Fibroblast of skin of scalp (primary cell): ENCODE data around the gene FBXO39. TPM values are rescaled to one million over a fixed set of nuclear protein-coding genes. Genes with fewer than 3 reads are reported as not detected.
"Not testable (repeated sequence)": the region's sequence is repeated elsewhere in the genome, so short reads cannot be mapped to it uniquely, and the experiment has no call there.

Experiments used
- DNase-seq: peaks from one replicate; pipeline ENCODE4 v3.0.0-alpha.2; 2013
- polyA plus RNA-seq, 2 experiments: library from polyadenylated mRNA; unstranded; fragments of 120-200 nt; gene quantifications; one replicate each; pipeline ENCODE4 v1.2.1, GENCODE V29; 2013; ENCODE audit not compliant: insufficient read length in 2 of 2

Gene FBXO39
- polyA plus RNA-seq (2013, experiment 1 of 2; ENCODE audit: insufficient read length) = 0.11 TPM
- 0.14 TPM for polyA plus RNA-seq (2013, experiment 2 of 2; ENCODE audit: insufficient read length)

- no peak for DNase-seq
These were observed at the start of gene FBXO39 for GRCh38 chr17:6775871-6776405. Gene FBXO39 (plus strand): TSS chr17:6776215. CDS start chr17:6779869, 3,654 bp downstream.

GRCh38 chr17:6729531-6729930, 46.5 kb upstream of the FBXO39 start:
- no peak for DNase-seq

- DNase-seq = not testable (repeated sequence)
These were observed 29.4 kb upstream of the FBXO39 start for GRCh38 chr17:6746665-6747064.

GRCh38 chr17:6748617-6749016, 27.4 kb upstream of the FBXO39 start:
- DNase-seq = no peak

GRCh38 chr17:6749519-6749918, 26.5 kb upstream of the FBXO39 start:
- peak; percentile 53 for DNase-seq

- peak; percentile 100 for DNase-seq
These were observed 23.7 kb upstream of the FBXO39 start for GRCh38 chr17:6752068-6752909.

- peak; percentile 97 for DNase-seq
These were observed 23.0 kb upstream of the FBXO39 start for GRCh38 chr17:6753006-6753445.

GRCh38 chr17:6753546-6753945, 22.5 kb upstream of the FBXO39 start:
- peak; percentile 39 for DNase-seq

GRCh38 chr17:6755281-6755680, 20.7 kb upstream of the FBXO39 start:
- DNase-seq = peak; percentile 69

- peak; percentile 60 for DNase-seq
These were observed 20.3 kb upstream of the FBXO39 start, which contains the start of gene XAF1 for GRCh38 chr17:6755731-6756184. Gene XAF1 (plus strand): TSS chr17:6756046. CDS start chr17:6756079, 33 bp downstream.

GRCh38 chr17:6756425-6757031, 19.5 kb upstream of the FBXO39 start:
- no peak for DNase-seq

GRCh38 chr17:6757747-6758146, 18.3 kb upstream of the FBXO39 start:
- DNase-seq = no peak

- no peak for DNase-seq
These were observed 14.2 kb upstream of the FBXO39 start for GRCh38 chr17:6761779-6762178.

GRCh38 chr17:6768447-6768846, 7.6 kb upstream of the FBXO39 start:
- no peak for DNase-seq

GRCh38 chr17:6772016-6772415, 4.0 kb upstream of the FBXO39 start:
- no peak for DNase-seq

- not testable (repeated sequence) for DNase-seq
These were observed 1.1 kb upstream of the FBXO39 start for GRCh38 chr17:6774906-6775305.

- DNase-seq = no peak
These were observed 3.4 kb downstream of the FBXO39 start for GRCh38 chr17:6779411-6779810.

- no peak for DNase-seq
These were observed 4.0 kb downstream of the FBXO39 start for GRCh38 chr17:6780001-6780400.

GRCh38 chr17:6780886-6781285, 4.9 kb downstream of the FBXO39 start:
- DNase-seq = no peak

- DNase-seq = no peak
These were observed 6.2 kb downstream of the FBXO39 start for GRCh38 chr17:6782244-6782643.

GRCh38 chr17:6786618-6787017, 10.6 kb downstream of the FBXO39 start:
- DNase-seq = peak; percentile 39

- DNase-seq = no peak
These were observed 11.2 kb downstream of the FBXO39 start for GRCh38 chr17:6787081-6787693.

GRCh38 chr17:6789146-6789545, 13.1 kb downstream of the FBXO39 start:
- DNase-seq = no peak
